Measurements from ENCODE around the gene DOCK1. TPM values are rescaled to one million over a fixed set of nuclear protein-coding genes. Genes with fewer than 3 reads are reported as not detected.
"Not testable (repeated sequence)": the region's sequence is repeated elsewhere in the genome, so short reads cannot be mapped to it uniquely, and the experiment has no call there.

DOCK1 gene
- total RNA-seq, 1 experiment from 2014 or later, result not detected

DNA sequence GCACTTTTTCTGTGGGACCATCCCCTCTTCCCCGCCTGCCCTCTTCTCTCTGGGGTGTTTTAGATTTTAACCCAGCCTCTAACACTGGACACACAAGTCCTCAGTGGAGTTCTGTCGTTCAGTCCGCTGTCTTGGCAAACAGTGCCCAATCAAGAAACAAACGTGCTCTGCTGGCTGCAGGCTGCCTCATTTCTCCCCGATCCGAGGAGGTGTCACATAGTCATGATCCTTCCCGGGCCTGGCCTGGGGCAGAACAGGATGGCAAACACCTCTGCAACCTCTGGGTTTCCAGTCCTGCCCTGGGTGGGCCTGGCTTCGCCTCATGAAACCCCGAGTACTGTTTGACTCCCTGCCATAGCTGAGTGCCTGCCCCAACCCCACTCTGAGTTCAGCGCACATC lies 402.1 kb downstream of the DOCK1 start:
- Histone ChIP-seq H3K27me3 (ENCODE audit: low read length) (no peaks in the 10 kb centered on the region), H3K9me3 (ENCODE audit: low read length) (no peaks in the 10 kb centered on the region), H3K4me2 (ENCODE audit: low read depth, low read length, poor library complexity, severe bottlenecking) (no peak overlapping the region), H3K4me3 (ENCODE audit: low read length) (no peak overlapping the region), H3K9me2 (replicated peaks; ENCODE audit: insufficient read depth, low read length) (no peaks in the 10 kb centered on the region), H4K20me1 (ENCODE audit: insufficient read depth, low read depth, low read length) (no peaks in the 10 kb centered on the region), H3K79me2 (ENCODE audit: low read length) (no peaks in the 10 kb centered on the region), H3K27ac (ENCODE audit: low read length) (no peak overlapping the region), H2AFZ (ENCODE audit: low read length) (no peak overlapping the region), H3K4me1 (ENCODE audit: low read length) (no peaks in the 10 kb centered on the region), H3K9ac (ENCODE audit: low read length) (no peak overlapping the region), H3K36me3 (ENCODE audit: insufficient read depth, low read length) (no peaks in the 10 kb centered on the region)
- no peak for DNase-seq

DNA sequence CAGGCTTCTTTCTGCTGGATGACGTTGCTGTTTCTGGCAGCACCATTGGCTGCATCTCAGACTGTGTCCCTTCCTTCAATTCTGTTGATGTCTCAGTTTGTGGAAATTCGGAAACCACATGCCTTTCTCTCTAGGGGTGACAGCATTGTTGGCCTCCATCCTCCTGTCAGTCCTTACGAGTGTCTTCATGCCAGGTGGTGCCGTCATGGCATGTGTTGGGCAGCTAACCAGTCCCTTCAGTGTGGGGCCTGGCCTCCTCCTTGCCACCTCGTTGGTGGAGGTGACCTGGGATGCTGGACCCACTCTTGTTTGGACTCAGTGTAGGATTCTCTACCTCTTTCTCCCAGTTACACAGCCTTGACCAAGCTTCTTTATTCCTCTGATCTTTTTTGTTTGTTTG lies 402.8 kb downstream of the DOCK1 start:
- Histone ChIP-seq H3K27me3 (ENCODE audit: low read length) (no peaks in the 10 kb centered on the region), H3K9me3 (ENCODE audit: low read length) (no peaks in the 10 kb centered on the region), H3K27ac (ENCODE audit: low read length) (no peak overlapping the region), H3K36me3 (ENCODE audit: insufficient read depth, low read length) (no peaks in the 10 kb centered on the region), H3K9me2 (replicated peaks; ENCODE audit: insufficient read depth, low read length) (no peaks in the 10 kb centered on the region), H3K79me2 (ENCODE audit: low read length) (no peaks in the 10 kb centered on the region), H3K9ac (ENCODE audit: low read length) (no peak overlapping the region), H2AFZ (ENCODE audit: low read length) (no peak overlapping the region), H3K4me3 (ENCODE audit: low read length) (no peak overlapping the region), H3K4me1 (ENCODE audit: low read length) (no peaks in the 10 kb centered on the region), H4K20me1 (ENCODE audit: insufficient read depth, low read depth, low read length) (no peaks in the 10 kb centered on the region), H3K4me2 (ENCODE audit: low read depth, low read length, poor library complexity, severe bottlenecking) (no peak overlapping the region)
- no peak for DNase-seq

DNA sequence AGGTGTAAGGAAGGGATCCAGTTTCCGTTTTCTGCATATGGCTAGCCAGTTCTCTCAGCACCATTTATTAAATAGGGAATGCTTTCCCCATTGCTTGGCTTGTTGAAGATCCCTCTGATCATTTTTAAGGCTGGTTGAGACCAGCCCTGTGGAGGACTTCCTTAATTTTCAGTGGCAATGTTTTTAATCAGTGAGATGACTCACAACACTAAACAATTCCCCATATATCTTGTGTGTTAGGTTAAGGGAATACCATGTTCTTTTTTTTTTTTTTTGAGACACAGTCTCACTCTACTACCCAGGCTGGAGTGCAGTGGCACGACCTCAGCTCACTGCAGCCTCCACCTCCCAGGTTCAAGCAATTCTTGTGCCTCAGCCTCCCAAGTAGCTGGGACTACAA lies 404.4 kb downstream of the DOCK1 start:
- not testable (repeated sequence) for H3K4me2 ChIP-seq (ENCODE audit: low read depth, low read length, poor library complexity, severe bottlenecking); H3K27ac ChIP-seq (ENCODE audit: low read length); H3K9me2 ChIP-seq (replicated peaks; ENCODE audit: insufficient read depth, low read length); H3K27me3 ChIP-seq (ENCODE audit: low read length); H4K20me1 ChIP-seq (ENCODE audit: insufficient read depth, low read depth, low read length); H3K4me3 ChIP-seq (ENCODE audit: low read length); H3K79me2 ChIP-seq (ENCODE audit: low read length); DNase-seq; H2AFZ ChIP-seq (ENCODE audit: low read length); H3K9me3 ChIP-seq (ENCODE audit: low read length); H3K4me1 ChIP-seq (ENCODE audit: low read length); H3K36me3 ChIP-seq (ENCODE audit: insufficient read depth, low read length); H3K9ac ChIP-seq (ENCODE audit: low read length)

DNA sequence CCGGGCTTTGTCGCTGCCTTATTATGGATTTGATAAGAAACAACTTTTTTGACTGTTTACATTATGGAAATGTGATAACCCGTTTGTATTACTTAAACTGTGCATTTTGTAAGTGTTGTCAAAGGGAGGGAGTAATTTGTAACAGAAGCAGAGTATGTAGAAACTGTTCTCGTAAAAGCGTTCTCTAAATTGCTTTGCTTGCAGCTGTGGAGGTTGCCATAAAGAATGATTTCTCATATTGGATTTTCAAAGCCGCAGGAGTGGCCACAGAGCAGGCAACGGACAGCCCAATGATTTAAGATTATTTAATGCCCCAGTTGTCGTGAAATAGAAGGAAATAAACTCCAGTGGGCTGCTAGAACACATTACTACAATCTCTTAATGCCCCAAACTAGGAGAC lies 405.2 kb downstream of the DOCK1 start:
- no peak overlapping the region for H2AFZ ChIP-seq (ENCODE audit: low read length)
- no peak overlapping the region for H3K4me2 ChIP-seq (ENCODE audit: low read depth, low read length, poor library complexity, severe bottlenecking)
- H3K27ac ChIP-seq (ENCODE audit: low read length), result no peak overlapping the region
- no peaks in the 10 kb centered on the region for H3K4me1 ChIP-seq (ENCODE audit: low read length)
- H3K9ac ChIP-seq (ENCODE audit: low read length), result no peak overlapping the region
- H3K4me3 ChIP-seq (ENCODE audit: low read length), result no peak overlapping the region
- no peaks in the 10 kb centered on the region for H4K20me1 ChIP-seq (ENCODE audit: insufficient read depth, low read depth, low read length)
- no peaks in the 10 kb centered on the region for H3K27me3 ChIP-seq (ENCODE audit: low read length)
- no peaks in the 10 kb centered on the region for H3K36me3 ChIP-seq (ENCODE audit: insufficient read depth, low read length)
- DNase-seq, result no peak
- no peaks in the 10 kb centered on the region for H3K9me3 ChIP-seq (ENCODE audit: low read length)
- no peaks in the 10 kb centered on the region for H3K79me2 ChIP-seq (ENCODE audit: low read length)
- H3K9me2 ChIP-seq (replicated peaks; ENCODE audit: insufficient read depth, low read length), result no peaks in the 10 kb centered on the region

DNA sequence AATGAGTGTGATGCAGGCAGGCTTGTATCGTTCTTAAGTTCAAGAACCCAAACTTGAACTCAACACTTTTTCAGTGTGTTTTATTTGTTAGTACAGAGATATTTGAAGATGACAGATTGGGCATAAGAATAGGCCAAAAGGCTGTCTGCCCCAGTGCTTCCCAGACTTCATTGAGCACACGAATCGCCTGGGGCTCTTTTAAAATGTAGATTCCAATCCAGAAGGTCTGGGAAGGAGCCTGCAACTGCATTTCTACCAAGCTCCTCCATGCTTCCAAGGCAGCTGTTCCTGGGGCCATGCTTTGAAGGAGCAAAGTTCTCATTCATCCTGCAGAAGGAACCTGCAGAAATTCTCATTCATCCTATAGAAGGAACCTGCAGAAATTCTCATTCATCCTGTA lies 405.7 kb downstream of the DOCK1 start:
- Histone ChIP-seq H3K9me3 (ENCODE audit: low read length) (no peaks in the 10 kb centered on the region), H3K27ac (ENCODE audit: low read length) (no peak overlapping the region), H3K9ac (ENCODE audit: low read length) (no peak overlapping the region), H3K27me3 (ENCODE audit: low read length) (no peaks in the 10 kb centered on the region), H3K9me2 (replicated peaks; ENCODE audit: insufficient read depth, low read length) (no peaks in the 10 kb centered on the region), H3K4me1 (ENCODE audit: low read length) (no peaks in the 10 kb centered on the region), H2AFZ (ENCODE audit: low read length) (no peak overlapping the region), H3K79me2 (ENCODE audit: low read length) (no peaks in the 10 kb centered on the region), H3K4me3 (ENCODE audit: low read length) (no peak overlapping the region), H3K36me3 (ENCODE audit: insufficient read depth, low read length) (no peaks in the 10 kb centered on the region), H3K4me2 (ENCODE audit: low read depth, low read length, poor library complexity, severe bottlenecking) (no peak overlapping the region), H4K20me1 (ENCODE audit: insufficient read depth, low read depth, low read length) (no peaks in the 10 kb centered on the region)
- no peak for DNase-seq

DNA sequence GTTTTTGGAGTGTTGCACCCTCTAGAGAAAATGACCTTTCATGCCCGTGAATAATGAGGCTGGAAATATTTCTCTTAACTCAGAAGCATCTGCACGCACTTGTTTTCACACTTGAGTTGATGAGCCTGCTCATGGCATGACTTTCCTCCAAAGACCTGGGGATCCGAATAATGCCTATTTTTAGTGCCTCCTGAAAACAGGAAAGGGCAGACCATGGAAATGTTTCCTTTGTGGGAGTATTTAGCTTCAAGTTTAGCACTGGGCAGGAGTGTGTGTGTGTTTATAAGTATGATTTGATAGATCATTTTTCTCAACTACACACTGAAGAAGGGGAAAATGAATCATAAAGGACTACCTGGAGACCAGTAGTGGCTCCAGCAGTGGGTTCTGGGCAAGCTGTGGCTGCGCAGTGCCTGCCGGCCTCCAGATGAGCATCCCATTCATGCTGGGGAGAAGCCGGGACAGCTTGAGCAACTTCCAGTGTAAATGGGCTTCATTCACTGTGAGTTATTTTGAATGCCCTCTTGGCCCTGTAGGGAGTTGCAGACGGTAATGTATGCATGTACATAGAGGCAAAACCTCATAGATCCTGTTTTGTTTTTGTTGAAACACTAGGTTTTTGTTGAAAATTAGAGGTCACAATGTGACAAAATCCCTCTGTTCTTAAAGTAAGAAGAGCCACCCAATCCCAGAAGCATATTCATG lies 408.9 kb downstream of the DOCK1 start:
- Histone ChIP-seq H2AFZ (ENCODE audit: low read length) (no peak overlapping the region), H3K4me3 (ENCODE audit: low read length) (no peak overlapping the region), H3K4me1 (ENCODE audit: low read length) (no peaks in the 10 kb centered on the region), H3K27me3 (ENCODE audit: low read length) (no peaks in the 10 kb centered on the region), H3K9me3 (ENCODE audit: low read length) (no peaks in the 10 kb centered on the region), H4K20me1 (ENCODE audit: insufficient read depth, low read depth, low read length) (no peaks in the 10 kb centered on the region), H3K4me2 (ENCODE audit: low read depth, low read length, poor library complexity, severe bottlenecking) (no peak overlapping the region), H3K9me2 (replicated peaks; ENCODE audit: insufficient read depth, low read length) (no peaks in the 10 kb centered on the region), H3K9ac (ENCODE audit: low read length) (no peak overlapping the region), H3K36me3 (ENCODE audit: insufficient read depth, low read length) (no peaks in the 10 kb centered on the region), H3K79me2 (ENCODE audit: low read length) (no peaks in the 10 kb centered on the region), H3K27ac (ENCODE audit: low read length) (no peak overlapping the region)
- DNase-seq, result no peak

DNA sequence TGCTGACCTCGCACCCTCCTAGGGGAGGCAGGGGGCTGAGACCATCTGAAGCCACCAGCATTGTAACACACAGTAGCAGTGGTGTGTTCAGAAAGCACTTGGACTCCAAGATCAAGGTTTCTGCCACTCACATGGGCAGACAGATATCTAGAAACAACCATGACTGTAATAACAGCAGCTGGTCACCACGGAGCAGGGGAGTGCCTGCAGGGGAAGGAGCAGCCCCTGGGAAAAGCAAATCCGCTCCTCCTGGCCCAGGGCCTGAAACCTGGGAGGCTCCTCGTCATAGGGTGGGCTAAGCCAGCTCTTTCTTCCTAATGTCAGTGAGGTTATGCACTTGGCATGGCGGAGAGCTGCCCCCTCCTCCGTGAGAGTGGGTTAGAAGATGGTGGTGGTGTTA lies 409.6 kb downstream of the DOCK1 start:
- Histone ChIP-seq H3K4me3 (ENCODE audit: low read length) (no peak overlapping the region), H3K4me2 (ENCODE audit: low read depth, low read length, poor library complexity, severe bottlenecking) (no peak overlapping the region), H4K20me1 (ENCODE audit: insufficient read depth, low read depth, low read length) (no peaks in the 10 kb centered on the region), H3K9me3 (ENCODE audit: low read length) (no peaks in the 10 kb centered on the region), H3K27ac (ENCODE audit: low read length) (no peak overlapping the region), H2AFZ (ENCODE audit: low read length) (no peak overlapping the region), H3K79me2 (ENCODE audit: low read length) (no peaks in the 10 kb centered on the region), H3K36me3 (ENCODE audit: insufficient read depth, low read length) (no peaks in the 10 kb centered on the region), H3K9me2 (replicated peaks; ENCODE audit: insufficient read depth, low read length) (no peaks in the 10 kb centered on the region), H3K4me1 (ENCODE audit: low read length) (no peaks in the 10 kb centered on the region), H3K9ac (ENCODE audit: low read length) (no peak overlapping the region), H3K27me3 (ENCODE audit: low read length) (no peaks in the 10 kb centered on the region)
- no peak for DNase-seq

DNA sequence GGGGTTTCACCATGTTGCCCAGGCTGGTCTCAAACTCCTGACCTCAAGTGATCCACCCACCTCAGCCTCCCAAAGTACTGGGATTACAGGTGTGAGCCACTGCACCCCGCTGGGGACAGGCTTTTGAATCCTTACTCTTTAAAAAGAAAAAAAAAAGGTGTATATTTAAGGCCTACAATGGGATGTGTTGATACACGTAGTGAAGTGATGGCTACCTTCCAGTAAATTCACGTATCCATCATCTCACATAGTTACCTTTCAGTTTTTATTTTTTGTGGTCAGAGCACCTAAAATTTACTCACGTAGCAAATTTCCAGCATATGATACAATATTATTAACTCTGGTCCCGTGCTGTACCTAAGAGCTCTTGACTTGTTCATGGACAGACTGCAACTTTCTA lies 410.7 kb downstream of the DOCK1 start:
- Histone ChIP-seq H3K9me3 (ENCODE audit: low read length) (no peaks in the 10 kb centered on the region), H3K9me2 (replicated peaks; ENCODE audit: insufficient read depth, low read length) (no peaks in the 10 kb centered on the region), H3K4me1 (ENCODE audit: low read length) (no peaks in the 10 kb centered on the region), H3K27ac (ENCODE audit: low read length) (no peak overlapping the region), H4K20me1 (ENCODE audit: insufficient read depth, low read depth, low read length) (no peaks in the 10 kb centered on the region), H3K79me2 (ENCODE audit: low read length) (no peaks in the 10 kb centered on the region), H3K9ac (ENCODE audit: low read length) (no peak overlapping the region), H3K4me2 (ENCODE audit: low read depth, low read length, poor library complexity, severe bottlenecking) (no peak overlapping the region), H3K36me3 (ENCODE audit: insufficient read depth, low read length) (no peaks in the 10 kb centered on the region), H3K27me3 (ENCODE audit: low read length) (no peaks in the 10 kb centered on the region), H2AFZ (ENCODE audit: low read length) (no peak overlapping the region), H3K4me3 (ENCODE audit: low read length) (no peak overlapping the region)
- no peak for DNase-seq

DNA sequence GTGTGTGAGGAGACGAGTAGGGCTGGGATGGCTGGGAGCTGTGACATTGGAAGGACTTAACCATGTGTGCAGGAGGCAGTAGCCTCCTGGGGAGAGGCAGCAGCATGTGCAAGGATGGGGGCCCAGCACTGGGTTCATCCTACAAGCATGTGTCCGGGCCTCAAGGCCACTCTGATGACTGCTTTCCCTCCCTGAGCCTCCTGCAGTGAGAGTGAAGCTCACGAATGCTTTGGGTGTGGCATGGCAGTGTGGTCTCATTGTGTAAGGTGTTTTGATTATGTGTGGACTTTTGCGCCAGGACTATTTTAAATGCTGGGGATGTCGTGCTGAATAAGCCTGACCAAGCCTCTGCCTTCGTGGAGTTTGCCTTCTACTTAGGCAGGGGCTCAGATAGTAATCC lies 413.2 kb downstream of the DOCK1 start:
- no peak for DNase-seq
- Histone ChIP-seq H3K79me2 (ENCODE audit: low read length) (no peaks in the 10 kb centered on the region), H3K27me3 (ENCODE audit: low read length) (no peaks in the 10 kb centered on the region), H3K4me3 (ENCODE audit: low read length) (no peak overlapping the region), H3K9me3 (ENCODE audit: low read length) (no peaks in the 10 kb centered on the region), H3K9me2 (replicated peaks; ENCODE audit: insufficient read depth, low read length) (no peaks in the 10 kb centered on the region), H3K9ac (ENCODE audit: low read length) (no peak overlapping the region), H3K4me2 (ENCODE audit: low read depth, low read length, poor library complexity, severe bottlenecking) (no peak overlapping the region), H3K4me1 (ENCODE audit: low read length) (no peaks in the 10 kb centered on the region), H2AFZ (ENCODE audit: low read length) (no peak overlapping the region), H3K27ac (ENCODE audit: low read length) (no peak overlapping the region), H4K20me1 (ENCODE audit: insufficient read depth, low read depth, low read length) (no peaks in the 10 kb centered on the region), H3K36me3 (ENCODE audit: insufficient read depth, low read length) (no peaks in the 10 kb centered on the region)

Measured in Karpas-422 (cell line).